HEK293T (cell line): Measurements from ENCODE around the gene LRRC4C.

Source experiments
- CTCF ChIA-PET: fragments of 350-600 bp; formaldehyde crosslinking; extraction: SDS; loops from one replicate; lab custom pipeline; 2021; ENCODE audit warnings: antibody characterized with exemption, inconsistent platforms; lab: Yijun Ruan, JAX
- POLR2A ChIA-PET: fragments of 350-600 bp; formaldehyde crosslinking; extraction: SDS; loops from one replicate; lab custom pipeline; 2020; ENCODE audit warnings: antibody characterized with exemption, inconsistent platforms; lab: Yijun Ruan, JAX
- DNase-seq: peaks from one replicate; pipeline ENCODE4 v3.0.0; 2012; ENCODE audit warnings: mixed read lengths; ENCODE audit errors: extremely low spot score
- ARNT ChIP-seq: fragments of 450-650 bp; IDR thresholded peaks from 2 replicates; pipeline ENCODE4 v1.6.1; 2017; ENCODE audit warnings: mild to moderate bottlenecking
- BHLHE40 ChIP-seq: fragments of 450-650 bp; IDR thresholded peaks from 2 replicates; pipeline ENCODE4 v1.6.1; 2016; ENCODE audit warnings: mild to moderate bottlenecking, moderate library complexity, borderline replicate concordance
- CTBP1 ChIP-seq: fragments of 450-650 bp; IDR thresholded peaks from 2 replicates; pipeline ENCODE4 v1.6.1; 2016; ENCODE audit warnings: borderline replicate concordance
- ELF4 ChIP-seq: fragments of 450-650 bp; IDR thresholded peaks from 2 replicates; pipeline ENCODE4 v1.6.1; 2017; ENCODE audit warnings: antibody characterized with exemption
- FOXA1 ChIP-seq: fragments of 450-650 bp; IDR thresholded peaks from 2 replicates; pipeline ENCODE4 v1.6.1; 2016; ENCODE audit warnings: mild to moderate bottlenecking
- FOXK2 ChIP-seq: fragments of 450-650 bp; IDR thresholded peaks from 2 replicates; pipeline ENCODE4 v1.6.1; 2016; ENCODE audit warnings: mild to moderate bottlenecking
- FOXM1 ChIP-seq: fragments of 450-650 bp; IDR thresholded peaks from 2 replicates; pipeline ENCODE4 v1.6.1; 2017; ENCODE audit warnings: mild to moderate bottlenecking, borderline replicate concordance
- HDGF ChIP-seq: fragments of 450-650 bp; IDR thresholded peaks from 2 replicates; pipeline ENCODE4 v1.6.1; 2017; ENCODE audit warnings: antibody characterized with exemption, borderline replicate concordance
- L3MBTL2 ChIP-seq: fragments of 450-650 bp; conservative IDR thresholded peaks from 2 replicates; pipeline ENCODE4 v1.6.1; 2016; ENCODE audit warnings: mild to moderate bottlenecking
- LEF1 ChIP-seq: fragments of 450-650 bp; IDR thresholded peaks from 2 replicates; pipeline ENCODE4 v1.6.1; 2017; ENCODE audit warnings: mild to moderate bottlenecking, borderline replicate concordance
- NFRKB ChIP-seq: fragments of 450-650 bp; IDR thresholded peaks from 2 replicates; pipeline ENCODE4 v1.6.1; 2016; ENCODE audit warnings: mild to moderate bottlenecking, moderate library complexity
- PKNOX1 ChIP-seq: fragments of 450-650 bp; IDR thresholded peaks from 2 replicates; pipeline ENCODE4 v1.6.1; 2016
- SP1 ChIP-seq: fragments of 450-650 bp; IDR thresholded peaks from 2 replicates; pipeline ENCODE4 v1.6.1; 2017
- SUZ12 ChIP-seq: fragments of 450-650 bp; IDR thresholded peaks from 2 replicates; pipeline ENCODE4 v1.6.1; 2016; ENCODE audit warnings: mild to moderate bottlenecking
- TARDBP ChIP-seq: fragments of 450-650 bp; IDR thresholded peaks from 2 replicates; pipeline ENCODE4 v1.6.1; 2016
- ZNF384 ChIP-seq: fragments of 450-650 bp; IDR thresholded peaks from 2 replicates; pipeline ENCODE4 v1.6.1; 2016

Gene LRRC4C

GRCh38 chr11:40434926-40435325 lies 1024.5 kb downstream of the LRRC4C start:
- ChIA-PET POLR2A (no interaction called here), CTCF (no interaction called here)
- no peak for TF ChIP-seq PKNOX1
- no peak for TF ChIP-seq FOXK2
- TF ChIP-seq TARDBP, result no peak
- TF ChIP-seq ZNF384, result no peak
- TF ChIP-seq SP1, result no peak
- TF ChIP-seq CTBP1, result no peak
- TF ChIP-seq SUZ12, result no peak
- TF ChIP-seq ELF4, result no peak
- no peak for TF ChIP-seq FOXM1
- no peak for TF ChIP-seq L3MBTL2
- no peak for TF ChIP-seq NFRKB
- TF ChIP-seq HDGF, result no peak
- TF ChIP-seq FOXA1, result no peak
- TF ChIP-seq LEF1, result no peak
- no peak for TF ChIP-seq BHLHE40
- no peak for TF ChIP-seq ARNT
- no peak for DNase-seq

GRCh38 chr11:40432358-40432757 lies 1027.1 kb downstream of the LRRC4C start:
- ChIA-PET CTCF (no interaction called here), POLR2A (no interaction called here)
- TF ChIP-seq PKNOX1, result no peak
- TF ChIP-seq LEF1, result no peak
- no peak for TF ChIP-seq ARNT
- no peak for TF ChIP-seq L3MBTL2
- no peak for TF ChIP-seq FOXK2
- TF ChIP-seq CTBP1, result no peak
- TF ChIP-seq BHLHE40, result no peak
- TF ChIP-seq FOXM1, result no peak
- DNase-seq, result no peak

- ChIA-PET POLR2A (no interaction called here), CTCF (no interaction called here)
- TF ChIP-seq ELF4, result no peak
- TF ChIP-seq PKNOX1, result no peak
- TF ChIP-seq ZNF384, result no peak
- TF ChIP-seq HDGF, result no peak
- TF ChIP-seq TARDBP, result no peak
- no peak for TF ChIP-seq L3MBTL2
- no peak for TF ChIP-seq FOXK2
- TF ChIP-seq LEF1, result no peak
- no peak for DNase-seq
These were observed 1034.3 kb downstream of the LRRC4C start for GRCh38 chr11:40425168-40425567.

- DNase-seq, result no peak
- POLR2A ChIA-PET, result no interaction called here
- CTCF ChIA-PET, result no interaction called here
- no peak for TF ChIP-seq FOXA1
- TF ChIP-seq ELF4, result no peak
- no peak for TF ChIP-seq SP1
- no peak for TF ChIP-seq ARNT
- TF ChIP-seq LEF1, result no peak
- no peak for TF ChIP-seq ZNF384
- no peak for TF ChIP-seq L3MBTL2
- TF ChIP-seq SUZ12, result no peak
- no peak for TF ChIP-seq BHLHE40
- TF ChIP-seq HDGF, result no peak
- no peak for TF ChIP-seq TARDBP
- TF ChIP-seq FOXK2, result no peak
- no peak for TF ChIP-seq NFRKB
- no peak for TF ChIP-seq CTBP1
- TF ChIP-seq PKNOX1, result no peak
- TF ChIP-seq FOXM1, result no peak
These were observed 1038.1 kb downstream of the LRRC4C start for GRCh38 chr11:40421208-40421981.

GRCh38 chr11:40417627-40418026 lies 1041.8 kb downstream of the LRRC4C start:
- CTCF ChIA-PET, result no interaction called here
- POLR2A ChIA-PET, result no interaction called here
- TF ChIP-seq ZNF384 (no peak), FOXA1 (no peak), LEF1 (no peak), PKNOX1 (no peak), BHLHE40 (no peak)
- no peak for DNase-seq

- POLR2A ChIA-PET, result no interaction called here
- CTCF ChIA-PET, result no interaction called here
- DNase-seq, result no peak
- no peak for TF ChIP-seq LEF1
- TF ChIP-seq HDGF, result no peak
- no peak for TF ChIP-seq ZNF384
- no peak for TF ChIP-seq SUZ12
- TF ChIP-seq FOXM1, result no peak
- no peak for TF ChIP-seq L3MBTL2
- no peak for TF ChIP-seq CTBP1
- no peak for TF ChIP-seq NFRKB
- TF ChIP-seq PKNOX1, result no peak
- no peak for TF ChIP-seq FOXK2
- no peak for TF ChIP-seq ELF4
- no peak for TF ChIP-seq TARDBP
These were observed 1052.1 kb downstream of the LRRC4C start for GRCh38 chr11:40407355-40407754.
